Chondrocyte (in vitro differentiated cells): ENCODE data around the gene HDGF. TPM values are rescaled to one million over a fixed set of nuclear protein-coding genes. Genes with fewer than 3 reads are reported as not detected.
"Not testable (repeated sequence)": the region's sequence is repeated elsewhere in the genome, so short reads cannot be mapped to it uniquely, and the experiment has no call there.

ENCODE experiments used
- DNase-seq: peaks from one replicate; pipeline ENCODE4 v3.0.0; 2021; ENCODE audit warnings: mixed read lengths, low spot score
- H3K27ac Mint-ChIP-seq: one replicate; pipeline ENCODE4 v1.8.0; 2021; ENCODE audit warnings: mild to moderate bottlenecking, moderate library complexity, mixed read lengths; ENCODE audit not compliant: unreplicated experiment
- H3K27me3 Mint-ChIP-seq: 2 replicates; pipeline ENCODE4 v1.8.0; 2021; ENCODE audit warnings: low read depth, mixed read lengths
- H3K36me3 Mint-ChIP-seq: 2 replicates; pipeline ENCODE4 v1.8.0; 2021; ENCODE audit warnings: low read depth, mixed read lengths
- H3K4me1 Mint-ChIP-seq: 2 replicates; pipeline ENCODE4 v1.8.0; 2021; ENCODE audit warnings: low read depth, mild to moderate bottlenecking, mixed read lengths
- H3K4me3 Mint-ChIP-seq: one replicate; pipeline ENCODE4 v1.8.0; 2021; ENCODE audit warnings: mild to moderate bottlenecking, moderate library complexity, mixed read lengths; ENCODE audit not compliant: unreplicated experiment
- H3K9me3 Mint-ChIP-seq: 2 replicates; pipeline ENCODE4 v1.8.0; 2021; ENCODE audit warnings: low read depth, mixed read lengths
- total RNA-seq: library from RNA; stranded (reverse); gene quantifications from 3 replicates; pipeline ENCODE4 v1.2.1, GENCODE V29; 2021
- TF ChIP-seq, protein P1 (sequence below): fragments of 200-600 bp; sonication (generic); IDR thresholded peaks from 2 replicates; pipeline ENCODE4 v1.5.0; 2021; ENCODE audit warnings: antibody characterized with exemption, mild to moderate bottlenecking, moderate library complexity

HDGF gene
- total RNA-seq, 1 donor from 2014 or later: 136 TPM

DNA sequence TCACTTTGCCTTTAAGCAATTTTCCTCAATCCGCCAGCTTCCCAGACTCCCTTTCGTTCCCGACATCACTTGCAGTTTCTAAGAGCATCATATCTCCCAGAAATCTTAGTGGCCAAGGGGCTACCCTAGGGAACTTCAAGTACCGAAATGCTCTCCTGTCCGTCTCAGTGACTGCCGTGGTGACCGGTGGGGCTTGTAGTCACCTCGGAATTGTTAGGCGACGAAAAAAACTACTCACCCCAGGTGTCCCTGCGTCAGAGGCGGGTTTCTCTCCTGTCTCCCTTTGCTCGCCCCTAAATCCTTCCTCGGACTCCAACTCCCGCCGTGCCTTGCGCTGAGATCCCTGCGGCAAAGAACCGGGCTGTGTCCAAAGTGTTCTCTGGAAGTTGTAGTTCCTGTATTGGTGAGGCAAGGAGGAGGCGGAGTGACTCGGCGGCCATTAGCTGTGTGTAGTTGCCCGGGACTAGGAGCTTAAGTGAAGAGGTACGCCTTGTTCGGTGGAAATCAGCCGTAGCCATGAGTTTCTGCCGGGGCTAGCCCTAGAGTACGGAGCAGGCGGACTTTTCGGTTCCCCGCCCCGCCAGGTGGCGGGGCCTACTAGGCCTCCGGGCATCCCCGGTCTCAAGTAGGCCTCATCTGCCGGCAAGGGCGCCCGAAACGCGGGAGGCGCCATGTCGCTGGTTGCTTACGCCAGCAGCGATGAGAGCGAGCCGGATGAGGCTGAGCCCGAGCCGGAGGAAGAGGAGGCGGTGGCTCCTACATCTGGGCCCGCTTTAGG is 15.8 kb upstream of the HDGF start, which contains the start of gene PRCC:
Gene PRCC, plus strand, starts transcription at position 435 of the 778 bp plus-strand sequence. Its CDS starts 237 bp downstream, at position 672.
- no peaks in the 10 kb centered on the region for H3K27me3 Mint-ChIP-seq
- no peak within 1 kb of the TSS for H3K27ac Mint-ChIP-seq
- H3K36me3 Mint-ChIP-seq: peaks cover 6% of the 10 kb centered on the region
- no peaks in the 10 kb centered on the region for H3K9me3 Mint-ChIP-seq
- peaks cover 34% of the 10 kb centered on the region for H3K4me1 Mint-ChIP-seq
- H3K4me3 Mint-ChIP-seq: no peak within 1 kb of the TSS
- TF ChIP-seq, protein P1, sequence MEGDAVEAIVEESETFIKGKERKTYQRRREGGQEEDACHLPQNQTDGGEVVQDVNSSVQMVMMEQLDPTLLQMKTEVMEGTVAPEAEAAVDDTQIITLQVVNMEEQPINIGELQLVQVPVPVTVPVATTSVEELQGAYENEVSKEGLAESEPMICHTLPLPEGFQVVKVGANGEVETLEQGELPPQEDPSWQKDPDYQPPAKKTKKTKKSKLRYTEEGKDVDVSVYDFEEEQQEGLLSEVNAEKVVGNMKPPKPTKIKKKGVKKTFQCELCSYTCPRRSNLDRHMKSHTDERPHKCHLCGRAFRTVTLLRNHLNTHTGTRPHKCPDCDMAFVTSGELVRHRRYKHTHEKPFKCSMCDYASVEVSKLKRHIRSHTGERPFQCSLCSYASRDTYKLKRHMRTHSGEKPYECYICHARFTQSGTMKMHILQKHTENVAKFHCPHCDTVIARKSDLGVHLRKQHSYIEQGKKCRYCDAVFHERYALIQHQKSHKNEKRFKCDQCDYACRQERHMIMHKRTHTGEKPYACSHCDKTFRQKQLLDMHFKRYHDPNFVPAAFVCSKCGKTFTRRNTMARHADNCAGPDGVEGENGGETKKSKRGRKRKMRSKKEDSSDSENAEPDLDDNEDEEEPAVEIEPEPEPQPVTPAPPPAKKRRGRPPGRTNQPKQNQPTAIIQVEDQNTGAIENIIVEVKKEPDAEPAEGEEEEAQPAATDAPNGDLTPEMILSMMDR: peak; percentile 42
- DNase-seq: peak; percentile 98

DNA sequence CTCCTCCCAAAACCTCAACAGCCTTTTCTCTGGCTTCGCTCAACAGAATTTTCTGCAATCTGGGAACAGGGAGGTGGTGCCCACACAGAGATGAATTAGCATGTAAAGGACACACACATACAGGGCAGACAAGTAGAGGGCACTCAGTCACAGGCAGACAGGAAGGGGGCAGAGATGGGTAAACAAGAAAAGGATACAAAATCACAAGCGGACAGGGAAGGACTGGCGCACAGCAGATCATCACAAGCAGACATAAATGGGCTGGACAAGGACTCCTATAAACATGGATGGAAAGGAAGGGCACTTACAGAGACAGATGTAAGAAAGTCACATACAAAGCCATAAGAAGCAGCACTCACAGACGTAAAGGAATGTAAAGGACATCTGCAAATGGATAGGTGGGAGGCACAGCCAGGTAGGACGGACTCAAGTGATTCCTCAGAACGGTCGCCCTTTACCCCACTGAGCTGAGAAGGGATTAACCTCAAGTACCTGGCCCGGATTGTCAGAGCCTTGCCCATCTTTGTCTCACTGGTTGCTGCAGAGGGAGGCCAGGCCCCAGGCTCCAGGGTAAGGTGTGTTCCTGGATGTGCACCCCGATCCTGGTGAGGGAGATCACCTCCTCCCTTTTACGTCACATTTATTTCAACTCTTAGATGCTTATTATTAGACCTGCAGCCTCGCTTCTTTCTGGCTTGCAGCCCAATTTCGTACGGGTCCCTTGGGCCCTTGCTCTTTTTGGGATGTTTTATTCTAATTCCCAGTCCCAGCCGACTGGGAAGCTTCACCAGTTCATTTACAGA is 15.0 kb upstream of the HDGF start:
- Mint-ChIP-seq H3K9me3 (no peaks in the 10 kb centered on the region), H3K4me1 (peaks cover 28% of the 10 kb centered on the region), H3K27ac (no peak overlapping the region), H3K36me3 (peaks cover 6% of the 10 kb centered on the region), H3K27me3 (no peaks in the 10 kb centered on the region), H3K4me3 (no peak overlapping the region)
- peak; percentile 55 for DNase-seq
- TF ChIP-seq, protein P1: no peak

DNA sequence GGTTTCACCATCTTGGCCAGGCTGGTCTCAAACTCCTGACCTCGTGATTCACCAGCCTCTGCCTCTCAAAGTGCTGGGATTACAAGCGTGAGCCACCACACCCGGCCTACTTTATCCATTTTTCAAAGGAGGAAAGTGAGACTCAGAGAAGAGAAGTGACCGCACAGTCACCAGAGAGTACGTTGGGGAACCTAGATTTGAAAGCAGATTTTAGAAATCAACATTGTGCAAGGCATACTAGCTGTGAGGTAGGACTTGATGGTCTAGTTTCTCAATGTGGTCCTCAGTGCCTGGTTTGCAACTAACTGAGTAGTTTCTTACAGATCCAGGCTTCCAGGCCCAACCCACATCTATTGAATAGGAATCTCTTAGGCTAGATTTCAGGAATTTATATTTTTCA is 14.2 kb upstream of the HDGF start:
- H3K4me3 Mint-ChIP-seq: no peak overlapping the region
- TF ChIP-seq, protein P1: no peak
- H3K27me3 Mint-ChIP-seq: no peaks in the 10 kb centered on the region
- H3K36me3 Mint-ChIP-seq: no peaks in the 10 kb centered on the region
- no peaks in the 10 kb centered on the region for H3K9me3 Mint-ChIP-seq
- peaks cover 20% of the 10 kb centered on the region for H3K4me1 Mint-ChIP-seq
- no peak for DNase-seq
- no peak overlapping the region for H3K27ac Mint-ChIP-seq

DNA sequence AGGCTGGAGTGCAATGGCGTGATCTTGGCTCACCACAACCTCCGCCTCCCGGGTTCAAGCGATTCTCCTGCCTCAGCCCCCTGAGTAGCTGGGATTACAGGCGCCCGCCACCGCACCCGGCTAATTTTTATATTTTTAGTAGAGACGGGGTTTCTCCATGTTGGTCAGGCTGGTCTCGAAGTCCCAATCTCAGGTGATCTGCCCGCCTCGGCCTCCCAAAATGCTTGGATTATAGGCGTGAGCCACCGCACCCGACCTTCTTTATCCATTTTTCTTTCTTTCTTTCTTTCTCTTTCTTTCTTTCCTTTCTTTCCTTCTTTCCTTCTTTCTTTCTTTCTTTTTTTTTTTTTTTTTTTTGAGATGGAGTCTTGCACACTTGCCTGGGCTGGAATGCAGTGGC is 13.7 kb upstream of the HDGF start:
- not testable (repeated sequence) for H3K27me3 Mint-ChIP-seq, H3K9me3 Mint-ChIP-seq, H3K27ac Mint-ChIP-seq, H3K4me3 Mint-ChIP-seq, H3K36me3 Mint-ChIP-seq
- peaks cover 17% of the 10 kb centered on the region for H3K4me1 Mint-ChIP-seq
- peak; percentile 9 for DNase-seq

DNA sequence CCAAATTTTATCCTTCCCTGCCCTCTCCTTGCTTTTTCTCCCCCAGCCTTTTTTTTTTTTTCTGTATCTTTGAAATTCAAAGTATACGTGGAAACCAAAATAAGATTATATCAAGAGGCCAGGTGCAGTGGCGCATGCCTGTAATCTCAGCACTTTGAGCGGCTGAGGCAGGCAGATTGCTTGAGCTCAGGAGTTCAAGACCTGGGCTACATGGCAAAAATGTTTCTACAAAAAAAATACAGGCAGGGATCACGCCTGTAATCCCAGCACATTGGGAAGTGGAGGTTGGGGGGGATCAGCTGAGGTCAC is 9.3 kb upstream of the HDGF start:
- Mint-ChIP-seq H3K27me3 (no peaks in the 10 kb centered on the region), H3K4me1 (no peaks in the 10 kb centered on the region), H3K9me3 (no peaks in the 10 kb centered on the region), H3K36me3 (no peaks in the 10 kb centered on the region), H3K27ac (no peak overlapping the region), H3K4me3 (no peak overlapping the region)
- TF ChIP-seq, protein P1: no peak
- DNase-seq: peak; percentile 22
